AG10803 (cell line): ENCODE results near the gene DIPK2A.

ENCODE experiments used
- DNase-seq: peaks from one replicate; pipeline ENCODE4 v3.0.0; 2010; ENCODE audit warnings: low read depth
- H3K4me3 ChIP-seq: 2 replicates; pipeline ENCODE4 v1.5.1; 2011; ENCODE audit warnings: mild to moderate bottlenecking, low read length, control low read depth
- CTCF ChIP-seq: conservative IDR thresholded peaks from 2 replicates; pipeline ENCODE4 v1.5.1; 2011; ENCODE audit warnings: mild to moderate bottlenecking, low read length, control low read depth, inconsistent platforms

The DIPK2A gene

DNA sequence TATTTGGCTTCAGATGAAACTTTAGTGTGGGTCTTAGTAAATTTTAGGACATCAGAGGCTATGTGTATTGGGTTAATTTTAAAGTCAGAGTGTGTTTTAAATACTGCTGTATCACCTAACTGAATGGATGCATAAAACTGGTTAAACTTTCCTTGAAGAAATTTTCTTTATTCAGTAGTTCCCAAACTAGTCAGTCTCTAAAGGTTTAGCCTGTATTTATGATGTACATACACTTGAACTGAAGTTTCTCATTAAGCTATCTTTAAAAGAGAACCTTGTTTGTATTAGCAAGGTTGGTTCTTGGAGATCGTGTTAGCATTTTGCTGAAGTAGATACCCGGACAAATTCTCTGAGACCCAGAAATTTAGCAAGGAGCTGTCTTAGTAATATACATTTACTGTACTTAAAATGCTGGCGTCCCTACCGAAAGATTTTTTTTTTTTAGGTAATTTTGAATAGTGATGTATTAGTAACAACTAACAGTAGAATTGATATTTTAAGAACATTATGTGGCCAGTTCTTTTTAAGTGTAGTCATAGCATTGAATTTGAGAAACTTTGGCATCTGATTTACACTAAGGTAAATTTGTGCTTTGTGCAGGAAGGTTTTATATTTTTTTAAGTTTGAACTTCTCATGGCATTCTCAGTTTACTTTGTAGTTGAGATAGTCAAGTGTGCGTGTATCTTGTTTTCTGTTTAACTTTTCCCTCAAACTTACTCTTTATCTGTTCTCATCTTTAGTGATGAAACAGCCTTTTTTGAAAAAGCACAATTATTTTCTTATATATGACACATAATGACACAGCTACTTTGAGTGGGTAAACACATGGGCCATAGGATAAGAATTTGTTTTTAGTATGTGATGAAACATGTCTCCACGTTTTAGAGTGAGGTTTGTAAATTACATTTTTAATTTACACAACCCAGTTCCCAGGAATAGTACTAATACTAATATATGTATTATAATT lies 2.9 kb downstream of the DIPK2A start:
- TF ChIP-seq CTCF: no peak
- no peak for DNase-seq

DNA sequence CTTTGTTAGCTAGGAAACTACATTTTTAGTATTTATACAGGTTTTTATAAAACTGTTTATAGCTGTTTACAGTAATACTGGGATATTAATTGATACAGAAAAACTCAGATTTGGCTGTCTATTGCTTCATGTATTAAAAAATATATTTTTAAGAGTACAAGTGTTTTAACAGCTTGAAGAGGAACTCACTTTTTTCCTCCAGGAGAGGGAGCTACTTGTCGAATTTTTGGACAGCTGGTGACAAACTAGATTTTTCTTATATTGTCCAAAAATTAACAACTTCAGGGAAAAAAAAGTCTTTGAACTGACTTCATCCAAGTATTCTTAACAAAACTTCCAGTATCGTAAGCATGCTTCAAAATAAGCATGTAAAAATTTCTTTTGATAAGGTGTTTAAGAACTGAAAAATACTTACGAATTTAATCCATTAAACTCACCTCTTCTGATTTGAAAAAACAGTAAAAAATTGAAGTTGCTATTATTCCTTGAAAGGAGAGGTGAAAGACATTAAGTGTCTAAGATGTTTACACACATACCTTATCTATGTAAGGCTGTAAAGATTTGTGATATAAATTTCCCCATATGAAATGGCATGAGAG lies 4.0 kb downstream of the DIPK2A start:
- no peak overlapping the region for H3K4me3 ChIP-seq
- TF ChIP-seq CTCF: peak; percentile 73
- peak; percentile 65 for DNase-seq

More for the DNA sequence above, 2.9 kb downstream of the DIPK2A start:
- peak overlapping the region; percentile 87 for H3K4me3 ChIP-seq

DNA sequence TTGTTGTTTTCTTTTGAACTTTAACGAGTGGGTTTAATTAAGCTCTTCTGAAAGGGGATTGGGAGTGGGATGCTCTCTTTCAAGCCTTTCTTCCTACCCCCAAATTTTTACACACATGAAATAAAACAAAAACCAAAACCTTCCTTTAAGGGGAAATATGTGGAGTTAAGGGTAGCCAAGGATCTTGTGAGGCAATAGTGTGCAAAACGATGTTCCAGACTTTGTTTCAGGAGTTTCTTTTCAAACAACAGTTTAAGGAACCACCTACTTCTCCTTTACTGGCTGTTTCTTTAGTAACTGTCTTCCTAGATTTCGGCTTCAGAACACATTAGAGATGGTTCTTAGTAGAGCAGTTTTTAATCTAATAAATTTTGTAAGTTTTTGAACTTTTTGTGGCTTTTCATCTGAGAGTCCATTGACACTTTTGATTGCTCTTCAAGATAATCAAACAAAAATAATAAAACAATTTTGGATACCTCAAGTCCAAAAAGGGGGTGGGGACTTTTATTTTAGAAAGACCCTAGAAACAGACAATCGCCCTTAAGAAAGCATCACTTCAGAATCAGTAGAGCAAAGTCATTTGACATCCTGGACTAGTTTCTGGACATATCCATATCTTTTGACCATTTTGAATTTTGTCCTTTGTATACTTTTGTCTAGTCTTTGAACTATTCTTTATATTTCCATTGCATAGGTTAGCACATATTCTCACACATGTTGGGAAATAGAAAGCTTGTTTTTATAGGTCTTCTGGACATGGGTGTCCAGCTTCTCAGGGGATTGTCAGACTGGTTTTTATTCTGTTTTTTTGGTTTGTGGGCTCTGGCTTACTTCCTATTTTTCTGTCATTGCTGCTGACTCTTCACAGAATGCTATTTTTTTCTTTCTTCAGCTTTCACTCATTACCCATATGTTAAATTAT lies 6.0 kb downstream of the DIPK2A start:
- TF ChIP-seq CTCF: no peak
- H3K4me3 ChIP-seq: no peak overlapping the region
- peak; percentile 20 for DNase-seq

GRCh38 chr3:143978263-143978631 lies 6.6 kb downstream of the DIPK2A start:
- TF ChIP-seq CTCF: no peak
- no peak overlapping the region for H3K4me3 ChIP-seq
- no peak for DNase-seq

DNA sequence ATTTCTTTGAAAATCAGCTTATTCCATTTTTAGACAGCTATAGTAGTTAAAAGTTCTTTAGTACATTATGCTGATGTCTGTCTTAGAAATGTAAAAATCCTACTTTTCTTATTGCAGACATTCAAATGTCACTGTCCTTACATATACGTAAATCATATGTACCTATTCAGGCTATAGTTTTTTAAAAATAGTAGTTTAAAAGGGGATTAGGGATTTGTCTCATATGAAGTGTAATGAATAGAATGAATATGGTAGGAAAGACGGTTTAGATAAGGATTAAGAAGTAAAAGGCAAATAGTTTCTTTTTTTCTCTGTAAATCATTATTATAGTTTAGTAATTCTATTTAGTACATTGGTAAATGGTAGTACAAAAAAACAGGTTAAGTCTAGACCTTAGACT lies 7.4 kb downstream of the DIPK2A start:
- DNase-seq: no peak
- no peak overlapping the region for H3K4me3 ChIP-seq
- TF ChIP-seq CTCF: no peak

- DNase-seq: peak; percentile 57
- no peak for TF ChIP-seq CTCF
- H3K4me3 ChIP-seq: no peak overlapping the region
Observed at GRCh38 chr3:143979813-143980212, 8.2 kb downstream of the DIPK2A start.
